Muscle layer of colon (tissue), 2 donors: ENCODE data around the gene SECTM1.

Source experiments
- H3K27ac ChIP-seq: one replicate; pipeline ENCODE4 v1.7.0; 2013; ENCODE audit warnings: low read depth, mild to moderate bottlenecking, low read length, moderate library complexity
- H3K27me3 ChIP-seq, 2 donors: one replicate each; pipeline ENCODE4 v1.7.0; 2013; ENCODE audit warnings: low read length in 2 of 2, mild to moderate bottlenecking in 2 of 2; ENCODE audit not compliant: insufficient read depth in 2 of 2, control insufficient read depth in 1 of 2
- H3K36me3 ChIP-seq: one replicate; pipeline ENCODE4 v1.7.0; 2013; ENCODE audit warnings: mild to moderate bottlenecking, low read length; ENCODE audit not compliant: insufficient read depth
- H3K4me1 ChIP-seq: one replicate; pipeline ENCODE4 v1.7.0; 2013; ENCODE audit warnings: mild to moderate bottlenecking, low read length; ENCODE audit not compliant: insufficient read depth
- H3K4me3 ChIP-seq, 2 donors: one replicate each; pipeline ENCODE4 v1.7.0; 2013; ENCODE audit warnings: low read length in 2 of 2, low read depth in 1 of 2, mild to moderate bottlenecking in 1 of 2, moderate library complexity in 1 of 2
- H3K9ac ChIP-seq: one replicate; pipeline ENCODE4 v1.7.0; 2013; ENCODE audit warnings: low read length
- H3K9me3 ChIP-seq: one replicate; pipeline ENCODE4 v1.7.0; 2013; ENCODE audit warnings: mild to moderate bottlenecking, low read length
- donor health status: abdominal sarcoma.
- donor health status: Adenocarcinoma of cecum.

Gene SECTM1

DNA sequence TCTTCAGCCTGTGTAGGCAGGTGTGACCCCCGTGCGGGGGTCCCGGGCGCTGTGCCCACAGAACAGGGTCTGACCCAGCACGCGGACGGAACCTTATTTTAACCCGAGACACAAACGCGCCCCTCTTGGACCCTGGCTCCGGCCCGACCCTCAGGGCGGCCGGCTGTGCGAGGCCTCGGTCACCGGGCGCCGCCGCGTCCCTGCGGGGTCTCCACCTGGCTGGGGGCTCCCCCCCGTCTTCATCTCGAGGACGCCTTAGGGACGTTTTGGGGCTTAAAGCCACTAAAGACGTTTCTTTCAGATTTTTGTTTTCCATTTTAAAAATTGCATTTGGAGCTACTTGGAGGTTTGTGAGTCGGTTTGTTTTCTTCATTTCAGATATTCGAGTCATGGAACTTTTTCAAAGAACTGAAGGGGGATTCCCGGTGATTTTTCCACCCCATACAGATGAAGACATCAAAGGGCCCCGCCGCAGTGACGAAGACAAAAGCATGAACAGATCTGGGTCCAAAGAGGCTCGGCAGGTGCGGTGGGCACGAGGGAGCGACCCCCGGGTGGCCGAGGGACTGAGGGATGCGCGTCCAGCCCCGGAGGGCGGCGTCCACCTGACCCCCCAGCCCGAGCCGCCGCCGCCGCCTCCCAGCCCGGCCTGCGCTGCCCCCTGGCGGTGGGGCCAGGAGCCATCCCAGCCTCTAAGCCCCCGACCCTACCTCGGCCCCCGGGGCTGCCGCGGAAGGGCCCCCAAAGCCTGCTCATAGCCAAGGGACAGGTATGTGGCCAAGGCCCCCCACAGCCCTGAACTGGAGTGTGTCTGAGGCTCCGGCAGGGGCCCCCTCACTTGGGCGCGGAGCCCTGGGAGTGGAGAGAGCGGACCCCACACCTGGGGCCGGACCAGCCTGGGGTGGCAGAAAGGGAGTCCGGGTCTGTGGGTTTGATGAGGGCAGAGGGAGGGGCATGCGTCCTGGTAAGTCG lies 12.3 kb downstream of the SECTM1 start:
- Histone ChIP-seq H3K27me3 (peaks cover 4 to 13% of the 10 kb centered on the region in 2 donors), H3K27ac (no peak overlapping the region), H3K4me1 (no peaks in the 10 kb centered on the region), H3K4me3 (no peak overlapping the region), H3K9me3 (no peaks in the 10 kb centered on the region), H3K36me3 (peaks cover 5% of the 10 kb centered on the region), H3K9ac (no peak overlapping the region)

DNA sequence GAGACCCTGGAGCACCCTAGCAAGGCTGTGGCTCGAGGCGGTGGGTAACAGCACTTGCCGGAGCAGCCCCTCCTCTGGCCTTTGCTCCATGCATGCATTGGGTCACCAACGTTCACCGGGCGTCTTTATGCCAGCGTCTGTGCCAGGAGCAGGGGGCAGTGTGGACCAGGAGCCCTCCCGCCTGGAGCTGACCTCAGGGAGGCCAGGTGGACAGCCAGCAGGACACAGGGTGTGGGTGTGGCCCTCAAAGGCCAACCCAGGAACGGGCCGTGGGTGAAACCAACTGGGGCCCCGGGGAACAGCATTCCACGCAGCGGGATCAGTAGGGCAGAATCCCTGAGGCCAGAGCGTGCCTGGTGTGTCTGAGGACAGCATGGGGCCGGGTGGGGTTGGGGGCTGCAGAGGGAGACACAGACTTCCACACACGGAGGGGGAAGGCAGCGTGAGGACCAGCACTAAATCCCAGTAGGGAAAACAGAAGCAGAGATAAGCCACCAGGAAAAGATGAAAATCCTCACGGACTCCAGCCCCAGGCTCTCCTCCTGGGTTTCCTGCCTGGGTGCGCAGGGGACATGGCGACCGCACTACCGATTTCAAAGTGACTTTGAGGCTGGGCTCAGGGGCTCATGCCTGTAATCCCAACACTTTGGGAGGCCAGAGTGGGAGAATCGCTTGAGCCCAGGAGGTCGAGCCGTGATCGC lies 13.3 kb downstream of the SECTM1 start:
- peaks cover 5% of the 10 kb centered on the region for H3K36me3 ChIP-seq
- no peaks in the 10 kb centered on the region for H3K9me3 ChIP-seq
- no peak overlapping the region for H3K27ac ChIP-seq
- H3K4me1 ChIP-seq: no peaks in the 10 kb centered on the region
- H3K4me3 ChIP-seq: no peak overlapping the region
- H3K27me3 ChIP-seq: peaks cover 10 to 22% of the 10 kb centered on the region in 2 donors
- H3K9ac ChIP-seq: no peak overlapping the region

DNA sequence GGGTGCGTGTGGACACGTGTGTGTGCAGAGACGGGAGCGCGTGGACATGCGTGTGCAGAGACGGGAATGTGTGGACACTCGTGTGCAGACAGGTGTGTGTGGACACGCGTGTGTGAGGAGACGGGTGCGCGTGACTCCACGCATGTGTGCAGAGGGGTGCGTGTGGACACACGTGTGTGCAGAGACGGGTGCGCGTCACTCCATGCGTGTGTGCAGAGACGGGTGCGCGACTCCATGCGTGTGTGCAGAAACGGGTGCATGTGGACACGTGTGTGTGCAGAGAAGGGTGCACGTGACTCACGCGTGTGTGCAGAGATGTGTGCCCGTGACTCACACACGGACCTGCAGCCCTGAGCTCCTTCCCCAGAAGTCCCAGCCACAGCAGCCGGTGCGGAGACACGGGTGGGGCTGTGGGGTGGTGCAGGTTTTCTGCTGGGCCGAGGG lies 13.9 kb downstream of the SECTM1 start:
- Histone ChIP-seq H3K27me3 (peaks cover 17 to 28% of the 10 kb centered on the region in 2 donors), H3K4me1 (no peaks in the 10 kb centered on the region), H3K4me3 (no peak overlapping the region), H3K27ac (no peak overlapping the region), H3K9me3 (no peaks in the 10 kb centered on the region), H3K9ac (no peak overlapping the region), H3K36me3 (peaks cover 1% of the 10 kb centered on the region)

GRCh38 chr17:82318772-82319606 lies 14.6 kb downstream of the SECTM1 start:
- no peak overlapping the region for H3K9ac ChIP-seq
- no peaks in the 10 kb centered on the region for H3K9me3 ChIP-seq
- H3K4me1 ChIP-seq: no peaks in the 10 kb centered on the region
- H3K27ac ChIP-seq: no peak overlapping the region
- peaks cover 23 to 35% of the 10 kb centered on the region in 2 donors for H3K27me3 ChIP-seq
- no peak overlapping the region for H3K4me3 ChIP-seq
- H3K36me3 ChIP-seq: no peaks in the 10 kb centered on the region

- no peaks in the 10 kb centered on the region for H3K9me3 ChIP-seq
- H3K36me3 ChIP-seq: no peaks in the 10 kb centered on the region
- no peaks in the 10 kb centered on the region for H3K4me1 ChIP-seq
- H3K9ac ChIP-seq: no peak overlapping the region
- H3K27me3 ChIP-seq: peaks cover 30 to 44% of the 10 kb centered on the region in 2 donors
- no peak overlapping the region for H3K27ac ChIP-seq
- no peak overlapping the region for H3K4me3 ChIP-seq
These were observed 15.4 kb downstream of the SECTM1 start for GRCh38 chr17:82318169-82318498.

DNA sequence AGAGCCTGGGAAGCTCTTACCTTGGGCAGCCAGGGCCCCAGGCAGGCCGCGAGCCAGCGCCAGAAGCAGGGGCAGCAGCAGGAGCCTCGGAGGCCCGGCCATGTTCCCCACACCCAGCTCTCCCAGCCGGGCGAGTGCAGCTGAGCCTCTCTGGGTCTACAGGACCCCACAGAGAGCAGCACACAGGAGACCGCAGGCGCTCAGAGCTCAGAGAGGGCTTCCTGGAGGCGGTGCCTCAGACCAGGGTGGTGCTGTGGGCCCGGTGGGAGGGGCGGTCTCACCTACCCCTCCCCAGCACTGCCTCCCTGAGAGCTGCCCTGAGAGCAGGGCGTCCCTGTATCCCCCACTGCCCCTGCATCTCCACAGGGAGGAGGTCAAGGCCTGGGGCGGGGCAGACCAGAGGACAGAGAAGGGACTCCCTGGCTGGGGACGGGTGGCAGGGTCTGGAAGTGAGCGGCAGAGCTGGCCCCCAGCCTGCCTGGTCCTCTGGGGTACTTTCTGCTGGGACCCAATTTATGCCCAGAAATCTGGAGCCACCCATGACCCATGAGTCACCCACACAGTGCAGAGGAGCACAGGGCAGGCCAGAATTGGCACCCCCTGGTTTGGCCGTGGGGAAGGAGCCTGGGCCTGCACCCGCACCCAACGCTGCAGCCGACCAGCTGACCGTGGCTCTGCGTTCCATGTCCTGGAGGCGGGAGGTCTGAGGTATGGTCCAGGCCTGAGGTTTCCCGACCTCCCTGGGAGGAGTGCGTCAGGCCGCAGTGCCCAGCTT lies 16.0 kb downstream of the SECTM1 start, which contains the start of gene CD7:
CD7 (minus strand) TSS at position 215 of the 775 bp plus-strand sequence; CDS start at position 102, 113 bp downstream.
- Histone ChIP-seq H3K9me3 (no peaks in the 10 kb centered on the region), H3K36me3 (no peaks in the 10 kb centered on the region), H3K27ac (no peak within 1 kb of the TSS), H3K9ac (no peak within 1 kb of the TSS), H3K4me1 (no peaks in the 10 kb centered on the region), H3K4me3 (no peak within 1 kb of the TSS), H3K27me3 (peaks cover 30 to 46% of the 10 kb centered on the region in 2 donors)

DNA sequence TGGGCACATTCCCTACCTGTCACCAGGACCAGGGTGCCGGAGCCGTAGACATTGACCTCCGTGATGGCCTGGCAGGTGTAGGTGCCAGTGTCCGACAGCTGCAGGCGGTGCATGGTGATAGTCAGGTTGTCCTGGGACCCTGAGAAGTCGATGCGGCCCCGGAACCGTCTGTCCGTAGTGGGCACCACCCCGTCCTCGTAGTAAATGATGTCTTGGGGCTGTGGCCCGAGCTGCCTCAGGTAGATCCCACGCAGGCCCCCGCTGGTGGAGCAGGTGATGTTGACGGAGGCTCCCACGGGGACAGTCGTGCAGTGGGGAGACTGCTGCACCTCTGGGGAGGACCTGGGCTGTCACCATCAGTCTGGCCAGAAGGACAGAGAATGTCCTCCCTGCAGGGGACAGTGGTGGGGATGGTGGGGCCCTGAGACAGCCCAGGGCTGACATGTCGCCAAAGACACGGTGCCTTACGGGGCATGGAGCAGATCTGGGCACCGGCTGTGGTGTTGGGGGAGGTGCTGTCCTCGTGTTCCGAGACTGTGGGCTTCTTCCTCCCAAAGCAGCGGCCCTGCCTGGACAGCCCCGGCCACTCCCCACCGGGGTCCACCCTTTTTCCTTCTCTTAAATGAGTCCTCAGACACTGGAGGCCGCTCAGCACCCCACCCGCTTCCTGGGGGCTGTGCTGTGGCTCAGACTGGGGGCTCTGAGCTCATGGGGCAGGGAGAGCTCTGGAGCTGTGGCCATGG lies 16.7 kb downstream of the SECTM1 start:
- no peak overlapping the region for H3K4me3 ChIP-seq
- no peaks in the 10 kb centered on the region for H3K4me1 ChIP-seq
- no peak overlapping the region for H3K9ac ChIP-seq
- no peak overlapping the region for H3K27ac ChIP-seq
- no peaks in the 10 kb centered on the region for H3K36me3 ChIP-seq
- H3K9me3 ChIP-seq: no peaks in the 10 kb centered on the region
- H3K27me3 ChIP-seq: peaks cover 30 to 46% of the 10 kb centered on the region in 2 donors

DNA sequence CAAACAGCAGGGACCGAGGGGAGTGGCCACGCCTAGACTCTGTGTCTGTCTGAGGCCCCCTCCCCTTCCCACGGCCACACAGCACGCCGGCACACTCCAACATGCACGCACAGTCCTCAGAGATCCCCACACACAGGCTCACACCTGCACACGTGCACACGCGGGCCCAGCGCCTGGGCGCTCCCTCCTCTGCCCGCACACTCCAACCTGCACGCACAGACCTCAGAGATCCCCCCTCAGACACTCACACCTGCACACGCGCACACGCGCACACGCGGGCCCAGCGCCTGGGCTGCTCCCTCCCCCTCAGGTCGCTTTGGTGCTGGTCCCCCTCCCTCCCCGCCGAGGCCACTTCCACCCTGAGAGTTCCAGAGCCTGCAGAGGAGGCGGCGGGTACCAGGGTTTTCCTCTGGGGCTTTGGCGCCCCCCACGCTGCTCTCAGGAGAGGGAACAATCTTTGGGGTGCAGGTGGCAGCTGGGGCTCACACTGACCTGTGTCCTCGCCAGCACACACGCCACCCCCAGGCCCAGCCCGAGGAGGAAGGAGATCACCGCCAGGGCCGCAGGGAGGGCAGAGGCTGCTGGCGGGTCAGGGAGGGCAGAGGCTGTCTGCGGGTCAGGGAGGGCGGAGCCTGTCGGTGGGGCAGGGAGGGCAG lies 17.7 kb downstream of the SECTM1 start:
- peaks cover 30 to 50% of the 10 kb centered on the region in 2 donors for H3K27me3 ChIP-seq
- no peak overlapping the region for H3K4me3 ChIP-seq
- no peaks in the 10 kb centered on the region for H3K9me3 ChIP-seq
- no peak overlapping the region for H3K9ac ChIP-seq
- H3K36me3 ChIP-seq: no peaks in the 10 kb centered on the region
- no peaks in the 10 kb centered on the region for H3K4me1 ChIP-seq
- H3K27ac ChIP-seq: no peak overlapping the region

DNA sequence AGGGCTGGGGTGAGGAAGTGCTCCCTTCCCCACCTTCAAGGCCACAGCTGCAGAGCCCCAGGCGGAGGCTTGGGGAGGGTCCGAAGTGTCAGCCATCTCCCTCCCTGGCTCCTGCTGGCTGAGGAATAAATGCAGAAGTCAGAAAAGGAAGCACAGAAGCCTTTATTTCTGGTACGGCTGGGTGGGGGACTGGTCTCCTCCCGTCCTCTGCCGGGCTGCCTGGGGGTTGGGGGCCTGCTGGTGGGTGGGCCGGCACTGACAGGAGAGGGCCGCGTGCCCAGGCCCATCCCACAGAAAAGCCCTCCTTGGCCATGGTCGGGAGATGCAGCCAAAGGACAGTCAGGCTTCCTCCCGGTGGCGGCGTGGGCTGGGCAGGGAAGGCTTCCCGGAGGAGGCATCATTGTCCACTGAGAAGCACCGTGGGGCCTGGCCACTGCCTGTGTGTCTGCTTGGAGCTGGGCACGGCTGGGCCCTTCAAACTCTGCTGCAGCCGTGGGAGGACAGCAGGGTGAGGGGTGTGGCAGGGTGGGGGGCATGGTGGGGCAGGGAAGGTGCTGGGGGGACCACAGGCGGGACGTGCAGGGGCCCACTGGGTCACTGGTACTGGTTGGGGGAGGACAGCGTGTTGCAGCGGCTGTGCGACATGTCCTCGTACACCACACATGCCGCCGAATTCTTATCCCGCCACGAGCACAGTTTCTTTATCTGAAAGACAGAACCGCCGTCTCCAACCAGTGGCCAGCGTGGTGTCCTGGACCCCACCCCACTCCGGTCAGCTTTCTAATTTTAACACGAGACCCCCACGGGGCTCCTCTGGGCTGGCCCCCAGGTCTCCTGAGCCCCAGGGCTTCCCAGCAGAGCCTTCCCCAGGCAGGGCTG lies 18.6 kb downstream of the SECTM1 start:
- Histone ChIP-seq H3K36me3 (no peaks in the 10 kb centered on the region), H3K9me3 (no peaks in the 10 kb centered on the region), H3K4me1 (no peaks in the 10 kb centered on the region), H3K9ac (no peak overlapping the region), H3K4me3 (no peak overlapping the region), H3K27ac (no peak overlapping the region), H3K27me3 (peaks cover 30 to 56% of the 10 kb centered on the region in 2 donors)
